ENCODE results near the gene STK32C.

The STK32C gene

DNA sequence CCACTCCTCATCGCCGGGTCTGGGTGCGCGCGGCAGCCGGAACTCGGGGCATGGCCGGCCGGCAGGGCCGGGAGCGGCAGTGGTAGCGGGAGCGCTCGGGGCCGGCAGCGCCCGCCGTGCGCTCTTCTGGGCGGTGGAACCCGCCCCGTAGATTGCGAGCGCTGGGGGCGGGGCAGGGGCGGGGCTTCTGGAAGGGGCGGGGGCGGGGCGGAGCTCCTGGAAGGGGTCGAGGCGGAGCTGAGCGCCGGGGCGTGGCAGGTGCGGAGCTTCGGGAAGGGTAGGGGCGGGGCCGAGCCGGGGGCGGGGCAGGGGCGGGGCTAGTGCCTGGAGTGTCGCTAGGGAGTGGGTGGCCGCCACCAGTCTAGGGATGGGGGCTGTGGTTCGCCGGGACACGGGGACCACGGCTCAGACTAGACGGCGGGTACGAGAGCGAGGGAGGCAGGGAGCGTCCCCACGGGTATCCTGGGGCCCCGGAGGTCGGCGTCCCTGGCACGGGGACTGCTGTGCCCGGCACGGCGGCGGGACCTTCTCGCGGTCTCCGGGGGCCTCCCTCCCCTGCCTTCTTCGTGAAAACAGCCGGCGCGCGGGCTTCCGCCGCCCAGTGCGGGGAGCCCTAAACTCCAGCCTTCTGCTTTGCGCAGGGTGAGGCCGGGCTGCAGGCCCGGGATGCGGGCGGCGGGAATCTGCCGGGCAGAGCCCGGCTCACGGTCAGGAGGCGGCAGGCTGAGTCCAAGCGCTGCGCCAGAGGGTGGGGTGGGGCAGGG is at the start of gene STK32C:
TSS of gene STK32C (minus strand) at position 128 of the 764 bp plus-strand sequence. CDS start at position 11, 117 bp downstream.
- DNase-seq (ENCODE audit: low read depth), result peak; percentile 80

GRCh38 chr10:132356621-132357195 is 49.0 kb upstream of the STK32C start:
- no peak for DNase-seq (ENCODE audit: low read depth)

DNA sequence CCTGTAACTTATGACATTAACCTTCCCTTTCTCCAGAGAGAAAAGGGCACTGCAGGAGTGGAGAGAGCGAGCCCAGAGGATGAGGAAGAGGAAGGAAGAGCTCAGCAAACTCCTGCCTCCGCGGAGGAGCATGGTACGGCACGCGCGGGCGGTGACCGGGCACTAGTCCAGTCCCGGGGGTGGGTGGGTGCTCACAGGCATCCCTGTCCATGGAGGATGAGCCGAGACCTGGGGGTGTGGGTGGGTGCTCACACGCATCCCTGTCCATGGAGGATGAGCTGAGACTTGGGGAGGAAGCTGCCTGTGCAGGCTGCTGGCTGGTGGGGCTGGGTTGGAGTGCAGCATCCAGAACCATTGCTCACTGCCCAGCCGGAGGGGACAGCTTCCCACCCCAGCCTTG is 48.0 kb upstream of the STK32C start:
- no peak for DNase-seq (ENCODE audit: low read depth)

DNA sequence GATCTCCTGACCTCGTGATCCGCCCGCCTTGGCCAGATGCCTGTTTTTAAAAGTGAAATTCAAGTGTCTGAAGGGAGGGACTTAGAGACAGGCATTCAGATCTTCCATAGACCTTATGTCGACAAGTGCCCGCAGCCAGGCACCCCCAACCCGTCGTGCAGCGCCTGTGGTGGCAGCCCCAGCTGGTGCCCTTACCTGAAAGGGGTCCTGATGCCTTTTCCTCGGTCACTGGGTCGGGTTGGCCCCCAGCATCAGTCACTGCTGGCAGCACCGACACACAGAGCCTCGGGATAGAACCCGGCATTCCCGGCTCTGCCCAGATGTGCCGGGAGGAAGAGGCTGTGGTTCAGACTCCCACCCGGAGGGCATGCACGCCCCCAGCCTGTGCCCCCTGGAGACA is 47.5 kb upstream of the STK32C start:
- no peak for DNase-seq (ENCODE audit: low read depth)

DNA sequence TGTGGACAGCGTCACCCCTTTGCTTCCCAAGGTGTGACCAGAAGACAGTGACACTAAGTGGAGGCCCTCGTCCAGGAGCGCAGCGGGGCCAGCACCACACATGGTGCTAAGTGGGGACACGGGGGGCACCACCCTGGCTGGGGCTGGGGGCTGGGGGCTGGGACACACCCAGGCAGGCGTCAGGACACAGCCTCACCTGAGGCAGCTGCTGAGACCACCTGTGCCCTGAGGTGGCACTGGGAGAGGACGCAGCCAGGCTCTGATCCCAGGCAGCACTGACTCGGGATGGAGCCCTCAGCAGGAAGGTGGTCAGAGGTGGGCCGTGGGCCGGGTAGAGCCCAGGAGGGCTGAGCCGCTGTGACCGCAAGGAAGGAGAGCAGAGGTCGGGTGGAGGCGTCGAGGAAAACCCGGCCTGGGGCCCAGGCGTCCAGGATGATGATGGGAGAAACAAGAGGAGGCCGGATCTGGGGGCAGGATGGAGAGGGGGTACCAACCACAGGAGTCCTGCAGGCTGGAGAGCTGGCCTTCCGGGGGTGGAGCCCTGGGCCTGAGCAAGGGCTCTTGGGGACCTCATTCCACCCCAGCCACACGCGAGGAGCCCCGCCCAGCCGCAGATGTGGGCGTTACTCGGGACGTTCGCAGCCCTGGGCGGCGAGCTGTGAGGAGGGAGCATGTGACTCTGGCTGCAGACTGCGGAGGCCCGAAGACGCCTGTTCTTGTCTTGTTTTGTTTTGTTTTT is 46.8 kb upstream of the STK32C start:
- no peak for DNase-seq (ENCODE audit: low read depth)

- no peak for DNase-seq (ENCODE audit: low read depth)
Observed at GRCh38 chr10:132353456-132354355, 46.0 kb upstream of the STK32C start.

- peak; percentile 64 for DNase-seq (ENCODE audit: low read depth)
Observed at GRCh38 chr10:132352462-132353308, 44.9 kb upstream of the STK32C start.

DNA sequence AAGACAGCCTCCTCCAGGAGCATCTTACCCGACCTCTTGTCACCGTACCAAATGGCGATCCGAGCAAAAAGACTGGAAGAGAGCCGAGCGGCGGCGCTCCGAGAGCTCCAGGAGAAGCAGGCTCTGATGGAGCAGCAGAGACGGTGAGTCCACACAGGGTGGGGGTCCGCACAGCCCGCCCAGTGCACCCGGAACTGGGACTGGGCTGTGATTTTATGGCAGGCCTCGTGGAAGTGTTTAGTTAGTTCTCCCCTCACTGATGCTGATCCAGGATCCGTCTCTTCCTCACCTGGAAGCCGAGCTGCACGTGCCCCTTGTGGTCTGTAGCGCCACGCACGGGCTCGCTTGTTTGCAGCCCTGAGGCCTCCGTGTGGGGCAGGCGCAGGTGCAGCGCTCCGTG is 43.9 kb upstream of the STK32C start:
- no peak for DNase-seq (ENCODE audit: low read depth)

- no peak for DNase-seq (ENCODE audit: low read depth)
Observed at GRCh38 chr10:132350946-132351345, 43.2 kb upstream of the STK32C start.

GRCh38 chr10:132350391-132350790 is 42.6 kb upstream of the STK32C start:
- no peak for DNase-seq (ENCODE audit: low read depth)

DNA sequence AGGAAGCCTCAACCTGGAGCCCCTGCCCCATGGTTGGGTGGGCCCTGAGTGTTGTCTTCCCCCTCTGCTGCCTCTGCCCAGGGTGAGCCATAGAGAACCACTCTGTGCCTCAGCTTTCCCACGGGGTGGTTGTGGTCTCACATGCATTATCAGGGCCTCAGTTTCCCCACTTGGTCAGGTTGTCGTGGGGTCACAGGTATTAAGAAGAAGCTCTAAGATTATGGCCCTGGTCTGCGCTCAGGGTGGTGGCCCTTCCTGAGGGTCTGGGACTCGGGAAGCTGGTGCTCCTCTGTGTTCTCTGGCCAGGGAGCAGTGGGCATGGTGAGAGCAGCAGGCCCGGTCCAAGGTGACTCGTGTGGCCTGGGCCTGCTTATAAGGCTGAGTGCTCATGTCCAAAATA is 42.0 kb upstream of the STK32C start:
- no peak for DNase-seq (ENCODE audit: low read depth)

- no peak for DNase-seq (ENCODE audit: low read depth)
Observed at GRCh38 chr10:132347931-132348267, 40.1 kb upstream of the STK32C start.

- DNase-seq (ENCODE audit: low read depth), result no peak
Observed at GRCh38 chr10:132347211-132347930, 39.6 kb upstream of the STK32C start.

DNA sequence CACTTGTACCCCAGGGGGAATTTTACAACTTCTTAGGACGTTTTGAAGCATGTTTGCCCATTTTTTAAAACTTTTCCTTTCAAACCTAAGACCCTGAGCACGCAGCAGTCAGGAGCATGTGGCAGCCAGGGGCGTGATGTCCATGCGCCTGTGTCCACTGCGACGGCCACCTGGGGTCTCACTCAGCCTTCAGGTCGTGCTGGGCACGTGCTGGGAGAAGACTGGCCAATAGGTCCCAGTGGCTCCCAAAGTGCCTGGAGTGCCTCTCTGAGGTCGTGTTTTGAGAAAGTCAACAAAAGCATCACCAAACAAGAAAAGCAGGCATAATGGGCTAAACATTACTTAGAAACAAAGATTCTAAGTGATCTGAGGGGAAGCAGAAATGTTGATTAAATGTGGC is 39.1 kb upstream of the STK32C start:
- DNase-seq (ENCODE audit: low read depth), result no peak

DNA sequence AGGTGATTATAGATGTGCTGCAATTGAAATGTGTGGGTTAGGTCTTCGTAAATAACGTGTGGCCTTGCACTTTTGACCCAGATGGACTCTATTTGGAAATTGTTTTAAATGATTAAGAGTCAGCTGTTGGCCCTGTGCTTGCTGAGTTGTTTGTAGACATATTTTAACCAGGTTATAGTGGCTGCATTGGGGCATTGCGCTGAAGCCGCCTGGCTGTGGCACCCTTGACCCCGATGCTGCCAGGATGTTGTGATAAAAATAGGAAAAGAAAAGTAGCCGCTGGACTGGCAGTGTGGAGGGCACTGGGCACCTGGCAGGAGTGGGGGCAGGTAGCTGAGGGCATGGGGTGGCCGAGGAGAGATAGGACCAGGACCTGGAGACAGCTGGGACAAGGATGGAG is 37.6 kb upstream of the STK32C start:
- DNase-seq (ENCODE audit: low read depth), result no peak

DNA sequence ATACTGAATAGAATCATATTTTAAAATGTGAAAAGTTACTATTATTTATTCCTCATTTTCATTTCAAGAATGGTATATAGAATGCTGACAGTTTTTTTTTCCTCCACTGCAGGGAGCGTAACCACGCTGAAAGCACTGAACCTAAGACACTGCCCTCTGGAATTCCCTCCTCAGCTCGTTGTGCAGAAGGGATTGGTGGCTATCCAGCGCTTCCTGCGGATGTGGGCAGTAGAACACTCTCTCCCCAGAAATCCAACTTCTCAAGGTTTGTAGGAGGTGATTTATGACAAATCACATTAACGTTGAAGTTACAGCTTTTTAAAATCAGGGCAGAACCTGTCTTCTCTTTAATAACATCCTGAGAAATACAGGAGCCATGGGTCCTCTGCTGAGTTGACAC is 36.6 kb upstream of the STK32C start:
- DNase-seq (ENCODE audit: low read depth), result no peak

- no peak for DNase-seq (ENCODE audit: low read depth)
Observed at GRCh38 chr10:132342553-132342952, 34.8 kb upstream of the STK32C start.

DNA sequence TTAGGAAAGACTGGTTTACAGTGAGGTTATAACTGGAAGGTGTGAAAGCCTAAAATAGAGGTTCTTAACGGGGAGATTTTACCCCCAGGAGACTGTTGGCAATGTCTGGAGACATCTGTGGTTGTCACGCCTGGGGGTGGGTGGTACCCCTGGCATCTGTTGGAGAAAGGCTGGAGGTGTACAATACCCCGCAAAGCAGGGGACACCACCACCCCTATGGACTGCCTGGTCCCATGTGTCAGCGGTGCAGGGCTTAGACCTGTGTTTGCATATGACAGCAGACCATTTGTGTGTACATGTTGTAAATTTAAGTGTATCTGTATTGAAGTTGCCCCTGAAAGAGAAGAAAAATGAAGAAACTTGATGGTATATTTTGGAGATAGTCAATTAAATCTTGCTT is 34.0 kb upstream of the STK32C start:
- no peak for DNase-seq (ENCODE audit: low read depth)

DNA sequence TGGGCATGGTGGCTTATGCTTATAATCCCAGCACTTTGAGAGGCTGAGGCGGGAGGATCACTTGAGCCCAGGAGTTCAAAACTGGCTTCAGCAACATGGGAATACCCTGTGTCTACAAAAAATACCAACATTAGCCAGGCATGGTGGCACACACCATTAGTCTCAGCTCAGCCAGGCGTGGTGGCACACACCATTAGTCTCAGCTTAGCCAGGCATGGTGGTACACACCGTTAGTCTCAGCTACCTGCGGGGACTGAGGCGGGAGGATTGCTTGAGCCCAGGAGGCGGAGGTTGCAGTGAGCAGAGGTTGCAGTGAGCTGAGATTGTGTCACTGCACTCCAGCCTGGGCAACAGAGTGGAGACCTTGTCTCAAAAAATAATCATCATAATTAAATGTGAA is 33.3 kb upstream of the STK32C start:
- DNase-seq (ENCODE audit: low read depth), result no peak

- no peak for DNase-seq (ENCODE audit: low read depth)
Observed at GRCh38 chr10:132339276-132339675, 31.5 kb upstream of the STK32C start.

DNA sequence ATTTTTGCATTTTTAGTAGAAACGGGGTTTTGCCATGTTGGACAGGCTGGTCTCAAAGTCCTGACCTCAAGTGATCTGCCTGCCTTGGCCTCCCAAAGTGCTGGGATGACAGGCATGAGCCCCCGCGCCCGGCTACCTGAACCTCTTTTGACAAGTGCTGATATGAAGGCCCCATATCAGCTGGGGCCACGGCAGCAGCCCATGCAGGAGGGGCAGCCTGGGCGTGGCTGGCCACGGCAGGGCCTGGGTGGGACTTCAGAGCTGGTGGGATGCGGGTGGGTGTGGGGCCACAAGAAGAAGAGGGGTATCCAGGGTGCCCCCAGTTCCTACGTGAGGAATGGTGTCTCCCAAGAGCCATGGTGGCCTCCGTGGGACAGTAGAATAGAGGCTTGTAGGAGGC is 31.1 kb upstream of the STK32C start:
- DNase-seq (ENCODE audit: low read depth), result no peak
